ENCODE data around the gene POLR1G.

The POLR1G gene

GRCh38 chr19:45446295-45446694, 39.9 kb downstream of the POLR1G start:
- DNase-seq (ENCODE audit: low spot score), result no peak

- DNase-seq (ENCODE audit: low spot score), result no peak
Observed at GRCh38 chr19:45446944-45447343, 40.5 kb downstream of the POLR1G start.

GRCh38 chr19:45448425-45448756, 41.9 kb downstream of the POLR1G start:
- DNase-seq (ENCODE audit: low spot score), result no peak

- no peak for DNase-seq (ENCODE audit: low spot score)
Observed at GRCh38 chr19:45448887-45449299, 42.4 kb downstream of the POLR1G start.

- DNase-seq (ENCODE audit: low spot score), result no peak
Observed at GRCh38 chr19:45450012-45450333, 43.5 kb downstream of the POLR1G start.

- peak; percentile 14 for DNase-seq (ENCODE audit: low spot score)
Observed at GRCh38 chr19:45451131-45451849, 44.8 kb downstream of the POLR1G start.

- DNase-seq (ENCODE audit: low spot score), result no peak
Observed at GRCh38 chr19:45451850-45452387, 45.5 kb downstream of the POLR1G start.

GRCh38 chr19:45455707-45456499, 49.5 kb downstream of the POLR1G start:
- no peak for DNase-seq (ENCODE audit: low spot score)

GRCh38 chr19:45456500-45456815, 50.0 kb downstream of the POLR1G start:
- no peak for DNase-seq (ENCODE audit: low spot score)

GRCh38 chr19:45457776-45458175, 51.3 kb downstream of the POLR1G start:
- no peak for DNase-seq (ENCODE audit: low spot score)
